Parathyroid adenoma (tissue), 2 donors: Measurements from ENCODE around the gene CAPN7.

Experiments used
- H2AFZ ChIP-seq: fragments of 300-600 bp; sonication (generic); one replicate; pipeline ENCODE4 v1.7.0; 2017; ENCODE audit warnings: antibody characterized with exemption, mild to moderate bottlenecking
- H3K27ac ChIP-seq: fragments of 300-600 bp; sonication (generic); one replicate; pipeline ENCODE4 v1.7.0; 2017
- H3K27me3 ChIP-seq: fragments of 300-600 bp; sonication (generic); one replicate; pipeline ENCODE4 v1.7.0; 2017; ENCODE audit warnings: low read length; ENCODE audit not compliant: control insufficient read depth, insufficient read depth
- H3K36me3 ChIP-seq: fragments of 300-600 bp; sonication (generic); one replicate; pipeline ENCODE4 v1.7.0; 2017; ENCODE audit warnings: low read length; ENCODE audit not compliant: control insufficient read depth, insufficient read depth
- H3K4me1 ChIP-seq: fragments of 300-600 bp; sonication (generic); one replicate; pipeline ENCODE4 v1.7.0; 2017; ENCODE audit warnings: control low read depth
- H3K4me2 ChIP-seq: fragments of 300-600 bp; sonication (generic); one replicate; pipeline ENCODE4 v1.7.0; 2017; ENCODE audit warnings: low read length
- H3K4me3 ChIP-seq: fragments of 300-600 bp; sonication (generic); one replicate; pipeline ENCODE4 v1.7.0; 2017; ENCODE audit warnings: low read depth, low read length
- H3K79me2 ChIP-seq: fragments of 300-600 bp; sonication (generic); one replicate; pipeline ENCODE4 v1.7.0; 2017; ENCODE audit warnings: control low read depth
- H3K9ac ChIP-seq: fragments of 300-600 bp; sonication (generic); one replicate; pipeline ENCODE4 v1.7.0; 2017; ENCODE audit warnings: mild to moderate bottlenecking
- H3K9me3 ChIP-seq: fragments of 300-600 bp; sonication (generic); one replicate; pipeline ENCODE4 v1.7.0; 2017; ENCODE audit warnings: low read length; ENCODE audit not compliant: control insufficient read depth
- TF ChIP-seq, protein P1 (sequence below): fragments of 300-600 bp; sonication (generic); IDR thresholded peaks from one replicate; pipeline ENCODE4 v1.7.0; 2017; ENCODE audit warnings: antibody characterized with exemption, mild to moderate bottlenecking
- donor health status: primary hyperparathyroidism.

Gene CAPN7

DNA sequence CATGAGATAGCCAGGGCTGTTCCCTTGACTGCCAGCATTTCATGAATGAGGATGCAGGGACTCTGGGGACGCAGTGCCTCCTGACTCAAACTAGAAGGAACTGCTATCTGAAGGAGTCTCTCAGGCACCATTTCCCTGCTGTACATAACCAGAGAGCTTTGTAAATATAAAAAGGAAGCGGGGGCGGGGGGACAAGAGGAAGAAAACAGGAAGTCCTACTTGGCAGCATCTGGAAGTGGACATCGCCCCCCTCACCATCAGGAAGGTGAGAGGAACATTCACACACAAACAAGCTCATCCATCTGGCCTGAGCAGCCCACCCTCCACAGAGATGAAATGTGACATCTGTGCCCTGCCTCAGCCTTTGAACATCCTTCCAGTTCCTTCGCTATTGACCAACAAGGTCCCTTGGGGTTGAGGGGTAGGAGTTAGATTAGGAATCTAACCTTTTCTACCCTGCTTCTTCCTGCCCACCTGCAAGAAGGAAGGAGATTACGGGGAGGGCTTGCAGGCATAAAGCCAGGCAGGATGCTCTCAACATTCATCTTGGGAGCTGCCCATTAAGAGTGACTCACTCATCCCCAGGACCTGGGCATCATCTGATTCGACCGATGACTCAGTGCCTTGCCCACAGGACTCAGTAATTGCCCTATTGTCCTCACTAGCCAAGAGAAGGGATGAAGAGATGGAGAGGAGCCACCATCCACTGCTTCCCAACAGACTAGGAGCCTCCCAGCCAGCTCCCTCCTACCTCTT is 94.5 kb downstream of the CAPN7 start:
- no peaks in the 10 kb centered on the region for H3K9me3 ChIP-seq
- TF ChIP-seq, protein P1, sequence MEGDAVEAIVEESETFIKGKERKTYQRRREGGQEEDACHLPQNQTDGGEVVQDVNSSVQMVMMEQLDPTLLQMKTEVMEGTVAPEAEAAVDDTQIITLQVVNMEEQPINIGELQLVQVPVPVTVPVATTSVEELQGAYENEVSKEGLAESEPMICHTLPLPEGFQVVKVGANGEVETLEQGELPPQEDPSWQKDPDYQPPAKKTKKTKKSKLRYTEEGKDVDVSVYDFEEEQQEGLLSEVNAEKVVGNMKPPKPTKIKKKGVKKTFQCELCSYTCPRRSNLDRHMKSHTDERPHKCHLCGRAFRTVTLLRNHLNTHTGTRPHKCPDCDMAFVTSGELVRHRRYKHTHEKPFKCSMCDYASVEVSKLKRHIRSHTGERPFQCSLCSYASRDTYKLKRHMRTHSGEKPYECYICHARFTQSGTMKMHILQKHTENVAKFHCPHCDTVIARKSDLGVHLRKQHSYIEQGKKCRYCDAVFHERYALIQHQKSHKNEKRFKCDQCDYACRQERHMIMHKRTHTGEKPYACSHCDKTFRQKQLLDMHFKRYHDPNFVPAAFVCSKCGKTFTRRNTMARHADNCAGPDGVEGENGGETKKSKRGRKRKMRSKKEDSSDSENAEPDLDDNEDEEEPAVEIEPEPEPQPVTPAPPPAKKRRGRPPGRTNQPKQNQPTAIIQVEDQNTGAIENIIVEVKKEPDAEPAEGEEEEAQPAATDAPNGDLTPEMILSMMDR, result no peak
- H3K4me3 ChIP-seq, result no peak overlapping the region
- H3K9ac ChIP-seq, result no peak overlapping the region
- no peak overlapping the region for H2AFZ ChIP-seq
- H3K4me1 ChIP-seq, result peaks cover 13% of the 10 kb centered on the region
- H3K36me3 ChIP-seq, result no peaks in the 10 kb centered on the region
- H3K4me2 ChIP-seq, result no peak overlapping the region
- peaks cover 74% of the 10 kb centered on the region for H3K79me2 ChIP-seq
- no peak overlapping the region for H3K27ac ChIP-seq
- H3K27me3 ChIP-seq, result no peaks in the 10 kb centered on the region

DNA sequence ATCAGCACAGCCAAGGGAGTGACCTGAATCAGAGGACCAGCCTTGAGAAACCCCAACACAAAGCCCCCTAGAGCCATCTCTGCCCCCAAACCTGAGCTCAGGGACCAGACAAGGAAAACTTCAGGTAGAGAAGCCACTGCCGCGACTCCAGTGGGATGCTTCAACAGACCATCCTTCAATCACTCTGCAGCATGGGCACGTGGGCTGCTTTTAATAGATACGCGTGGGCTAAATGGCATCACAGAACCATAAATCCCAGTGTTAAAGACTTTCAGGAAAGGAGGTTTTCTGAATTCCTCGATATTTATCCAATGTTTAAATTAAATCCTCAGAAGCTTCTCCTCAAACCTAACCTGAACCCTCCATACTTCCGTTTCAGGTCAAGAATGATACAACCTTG is 95.7 kb downstream of the CAPN7 start:
- Histone ChIP-seq H3K4me3 (no peak overlapping the region), H3K27me3 (no peaks in the 10 kb centered on the region), H2AFZ (no peak overlapping the region), H3K79me2 (peaks cover 78% of the 10 kb centered on the region), H3K4me1 (peaks cover 13% of the 10 kb centered on the region), H3K27ac (no peak overlapping the region), H3K9ac (no peak overlapping the region), H3K9me3 (no peaks in the 10 kb centered on the region), H3K36me3 (no peaks in the 10 kb centered on the region), H3K4me2 (no peak overlapping the region)
- TF ChIP-seq, protein P1, result no peak
